ENCODE data around the gene NDUFB11.

The NDUFB11 gene

DNA sequence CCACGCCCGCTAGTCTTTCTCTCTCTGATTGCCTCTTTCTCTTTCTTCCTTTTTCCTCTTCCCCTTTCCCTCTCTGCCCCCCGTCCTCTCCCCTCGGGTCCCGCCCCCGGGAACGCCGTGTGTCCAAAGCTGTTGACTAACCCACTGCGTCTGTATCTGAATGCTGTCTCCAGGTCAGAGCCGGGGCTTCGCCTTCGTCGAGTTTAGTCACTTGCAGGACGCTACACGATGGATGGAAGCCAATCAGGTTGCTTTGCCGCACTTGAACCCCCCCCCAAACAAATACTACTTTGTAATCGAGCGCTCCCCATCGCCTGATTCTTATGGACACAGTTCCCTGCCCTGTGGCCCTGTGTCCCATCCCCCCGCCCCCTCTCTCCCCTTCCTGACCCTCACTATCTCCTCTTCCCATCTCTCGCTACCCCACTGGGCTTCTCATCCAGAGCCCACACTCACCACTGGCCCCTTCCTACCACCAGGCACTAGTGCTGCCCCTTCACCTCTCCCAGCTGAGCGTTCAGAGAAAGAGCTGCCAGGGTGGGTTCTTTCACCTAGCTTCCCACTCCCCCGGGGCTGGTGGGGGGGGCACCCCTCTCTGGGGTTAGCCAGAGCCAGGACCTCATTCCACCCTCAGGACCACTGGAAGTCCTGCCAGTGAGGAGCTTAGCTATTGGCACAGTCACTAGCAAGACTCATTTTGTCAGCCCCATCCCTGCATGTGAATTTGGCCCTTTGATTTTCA, 30.5 kb upstream of the NDUFB11 start:
- DNase-seq (ENCODE audit: low read depth) = no peak

DNA sequence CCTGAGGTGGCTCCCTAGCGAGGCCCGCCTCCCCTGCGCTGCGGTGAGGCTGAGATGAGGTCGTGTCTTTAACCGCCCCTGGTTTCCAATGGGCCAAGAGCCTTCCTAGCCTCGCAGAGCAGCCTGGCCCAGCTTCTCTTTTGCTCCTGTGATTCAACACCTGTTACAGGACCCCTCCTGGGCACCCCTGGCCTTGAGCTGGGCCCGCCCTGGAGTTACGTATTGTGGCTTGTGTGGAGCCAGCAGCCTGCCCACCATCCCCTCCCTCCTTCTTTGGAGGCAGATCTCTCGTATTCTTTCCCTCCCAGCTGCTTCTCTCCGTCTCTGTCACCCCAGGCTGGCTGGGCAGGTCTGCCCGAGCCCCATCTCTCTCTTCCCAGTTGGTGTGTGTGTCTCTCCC, 29.9 kb upstream of the NDUFB11 start:
- no peak for DNase-seq (ENCODE audit: low read depth)

DNA sequence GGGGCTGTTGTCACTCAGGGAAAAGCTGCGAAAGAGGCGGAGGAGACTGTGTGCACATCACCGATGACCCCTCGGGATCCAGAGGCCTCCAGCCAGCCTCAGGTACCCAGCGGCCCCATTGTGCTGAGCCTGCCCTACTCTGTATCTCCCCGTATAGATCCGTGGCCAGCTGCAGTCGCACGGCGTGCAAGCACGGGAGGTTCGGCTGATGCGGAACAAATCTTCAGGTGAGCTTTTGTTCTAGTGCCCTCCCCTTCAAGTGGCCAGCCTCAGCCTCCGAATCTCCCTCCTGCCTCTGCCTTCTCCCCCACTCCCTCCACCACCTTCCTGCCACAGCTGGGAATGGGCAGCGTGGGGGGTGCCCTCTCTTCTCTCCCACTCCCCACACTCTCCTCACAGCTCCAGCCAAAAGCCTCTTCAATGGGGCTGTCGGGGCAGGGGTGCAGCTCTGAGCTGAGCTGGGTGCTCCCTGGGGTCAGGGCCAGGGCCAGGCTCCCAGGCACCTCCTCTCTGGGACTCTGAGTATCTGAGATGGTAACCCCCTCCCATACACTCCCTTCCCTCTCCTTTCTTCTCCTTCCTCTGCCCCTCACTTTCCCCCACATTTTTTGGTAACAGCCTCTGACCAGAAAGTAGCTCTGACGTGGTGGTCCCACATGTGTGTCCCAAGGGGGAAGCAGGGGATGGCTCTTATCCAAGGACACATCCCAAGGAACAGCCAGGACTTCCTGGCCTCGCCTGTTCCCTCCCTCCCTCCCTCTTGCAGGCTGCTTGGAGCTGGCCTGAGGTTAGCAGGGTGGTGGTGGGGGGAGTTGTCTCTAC, 28.7 kb upstream of the NDUFB11 start:
- no peak for DNase-seq (ENCODE audit: low read depth)

DNA sequence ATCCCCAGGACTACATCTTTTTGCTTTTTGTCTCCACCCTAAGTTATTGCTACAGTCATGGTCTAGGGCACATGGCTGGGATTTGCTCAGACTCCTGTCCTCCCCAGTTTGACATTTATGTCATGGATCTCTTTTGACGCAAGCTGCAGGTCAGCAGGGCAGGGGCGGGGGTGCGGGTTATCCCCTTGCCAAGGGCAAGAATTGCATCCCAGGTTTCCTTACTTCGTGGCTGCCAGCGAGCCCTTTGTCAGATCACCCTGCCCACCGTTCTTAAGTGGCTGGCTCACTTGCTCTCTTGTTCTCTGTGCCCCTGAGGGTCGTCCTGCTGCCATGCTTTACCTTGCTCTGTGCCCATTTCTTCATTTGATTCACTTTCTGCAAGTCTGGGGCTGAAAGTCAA, 28.0 kb upstream of the NDUFB11 start:
- DNase-seq (ENCODE audit: low read depth) = no peak

DNA sequence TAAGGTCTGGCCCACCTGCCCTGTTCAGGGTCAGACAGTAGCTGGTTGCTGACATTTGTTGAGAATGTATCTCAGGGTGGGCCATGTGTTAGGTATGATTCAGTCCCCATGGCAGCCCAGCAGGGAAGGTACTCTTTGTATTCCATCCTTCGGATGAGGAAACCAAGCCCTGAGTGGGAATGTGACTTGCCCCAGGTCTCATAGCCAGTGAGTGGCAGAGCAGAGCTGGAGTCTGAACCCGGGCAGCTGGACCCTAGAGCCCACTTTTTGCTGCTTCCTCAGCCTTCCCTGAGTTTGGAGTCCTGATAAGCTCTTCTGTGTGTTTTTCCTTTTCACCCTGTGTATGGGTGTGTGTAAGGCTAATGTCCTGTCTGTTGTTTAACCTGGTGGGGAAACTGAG, 27.5 kb upstream of the NDUFB11 start:
- DNase-seq (ENCODE audit: low read depth) = no peak

DNA sequence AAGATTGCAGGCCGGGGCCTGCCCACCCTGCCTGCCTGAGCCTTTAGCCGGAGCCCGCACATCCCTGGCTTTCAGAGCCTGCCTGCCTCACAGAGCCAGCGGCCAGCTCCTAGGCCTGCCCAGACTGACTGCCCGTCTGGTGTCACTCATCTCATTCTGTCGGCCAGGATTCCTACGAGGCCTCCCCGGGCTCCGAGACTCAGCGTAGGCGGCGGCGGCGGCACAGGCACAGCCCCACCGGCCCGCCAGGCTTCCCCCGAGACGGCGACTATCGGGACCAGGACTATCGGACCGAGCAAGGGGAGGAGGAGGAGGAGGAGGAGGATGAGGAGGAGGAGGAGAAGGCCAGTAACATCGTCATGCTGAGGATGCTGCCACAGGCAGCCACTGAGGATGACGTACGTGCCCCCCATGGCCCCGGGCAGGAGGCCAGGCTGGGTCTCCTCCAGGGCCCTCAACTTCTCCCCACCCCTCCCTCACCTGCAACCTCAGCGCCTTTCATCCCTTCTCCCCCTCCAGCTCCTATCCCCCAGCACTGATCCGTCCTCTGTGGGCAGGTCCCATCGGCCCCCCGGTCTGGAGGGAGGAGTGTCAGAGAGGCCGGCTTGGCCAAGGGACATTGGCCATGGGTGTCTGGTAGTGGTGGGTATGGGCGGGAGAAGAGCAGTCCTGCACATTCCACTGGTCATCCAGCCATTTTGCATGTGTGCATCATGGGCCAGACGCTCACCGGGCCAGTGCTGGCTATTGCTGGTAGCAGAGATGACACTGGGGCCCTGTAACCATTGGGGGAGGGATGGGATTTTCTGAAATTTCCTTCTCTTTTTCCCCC, 26.6 kb upstream of the NDUFB11 start:
- DNase-seq (ENCODE audit: low read depth) = no peak

DNA sequence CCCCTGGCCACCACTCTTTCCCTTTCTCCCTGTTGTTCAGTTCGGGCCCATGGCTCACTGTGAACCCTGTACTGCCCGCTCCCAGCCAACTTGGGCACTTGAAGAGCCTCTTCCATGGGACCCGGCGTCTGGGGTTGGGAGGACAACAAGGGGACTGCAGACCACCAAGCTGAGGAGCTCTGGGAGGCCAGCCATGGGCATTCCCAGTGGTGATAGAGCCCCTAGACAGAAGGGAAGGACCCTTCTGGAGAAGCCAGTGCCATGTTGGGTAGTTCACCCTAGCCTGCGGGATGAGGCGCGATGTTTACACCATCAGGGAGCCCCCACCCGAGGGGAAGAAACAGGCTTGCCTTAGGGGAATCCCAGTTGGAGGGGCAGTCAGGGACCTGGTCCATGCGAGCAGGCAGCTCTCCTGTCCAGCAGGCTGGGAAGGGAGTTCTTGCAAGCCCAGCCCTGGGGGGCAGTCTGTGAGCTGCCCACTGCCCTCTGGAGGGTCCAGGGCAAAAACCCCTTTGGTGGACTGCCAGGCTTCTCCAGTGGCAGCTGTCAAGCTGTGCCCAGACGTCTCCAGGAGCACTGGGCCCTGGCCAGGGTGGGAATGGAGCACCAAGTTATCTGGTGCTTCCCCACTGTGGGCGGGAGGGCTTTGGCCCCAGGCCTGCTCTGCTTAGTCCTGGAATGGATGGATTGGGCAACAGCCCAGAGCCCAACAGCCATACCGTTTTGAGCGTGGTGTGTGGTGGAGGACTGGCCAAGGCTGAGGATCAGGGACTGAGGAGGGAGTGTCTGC, 25.4 kb upstream of the NDUFB11 start:
- DNase-seq (ENCODE audit: low read depth) = no peak

DNA sequence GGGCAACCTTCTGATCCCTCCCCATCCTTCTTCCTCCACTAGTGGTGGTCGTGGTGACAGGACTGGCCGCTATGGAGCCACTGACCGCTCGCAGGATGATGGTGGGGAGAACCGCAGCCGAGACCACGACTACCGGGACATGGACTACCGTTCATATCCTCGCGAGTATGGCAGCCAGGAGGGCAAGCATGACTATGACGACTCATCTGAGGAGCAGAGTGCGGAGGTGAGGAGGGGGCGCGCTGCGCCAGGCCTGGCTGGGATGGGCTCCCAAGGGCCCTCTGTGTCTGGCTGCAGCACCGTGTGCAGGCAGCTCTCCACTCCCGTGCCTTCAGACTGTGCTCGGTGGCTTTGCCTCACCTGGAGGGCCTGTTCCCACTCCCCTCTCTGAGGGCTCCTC, 24.8 kb upstream of the NDUFB11 start:
- no peak for DNase-seq (ENCODE audit: low read depth)

DNA sequence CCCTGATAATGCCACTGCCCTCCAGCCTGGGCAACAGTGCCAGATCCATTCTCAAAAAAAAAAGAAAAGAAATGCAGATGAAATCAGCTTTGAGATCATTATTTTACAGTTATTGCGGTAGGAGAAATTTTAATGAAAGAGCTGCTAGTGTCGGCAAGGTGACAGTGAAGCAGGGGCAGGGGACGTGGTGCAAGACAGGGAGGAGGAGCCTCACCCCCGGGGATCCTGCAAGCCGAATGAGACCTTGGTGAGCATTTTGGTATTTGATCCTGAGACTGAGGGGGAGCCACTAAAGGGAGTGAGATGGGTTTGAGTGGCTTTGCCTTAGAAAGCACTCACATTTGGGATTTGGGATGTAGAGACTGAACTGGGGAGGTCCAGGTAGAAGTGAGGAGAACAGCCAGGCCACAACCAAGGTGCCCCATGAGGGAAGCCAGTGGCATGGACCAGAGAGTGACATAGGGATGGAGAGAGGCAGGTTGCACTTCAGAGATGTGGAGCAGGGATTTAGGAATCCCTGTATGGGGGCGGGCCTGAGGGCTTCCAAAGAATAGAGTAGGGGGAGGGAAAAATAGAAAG, 24.1 kb upstream of the NDUFB11 start:
- DNase-seq (ENCODE audit: low read depth) = no peak

DNA sequence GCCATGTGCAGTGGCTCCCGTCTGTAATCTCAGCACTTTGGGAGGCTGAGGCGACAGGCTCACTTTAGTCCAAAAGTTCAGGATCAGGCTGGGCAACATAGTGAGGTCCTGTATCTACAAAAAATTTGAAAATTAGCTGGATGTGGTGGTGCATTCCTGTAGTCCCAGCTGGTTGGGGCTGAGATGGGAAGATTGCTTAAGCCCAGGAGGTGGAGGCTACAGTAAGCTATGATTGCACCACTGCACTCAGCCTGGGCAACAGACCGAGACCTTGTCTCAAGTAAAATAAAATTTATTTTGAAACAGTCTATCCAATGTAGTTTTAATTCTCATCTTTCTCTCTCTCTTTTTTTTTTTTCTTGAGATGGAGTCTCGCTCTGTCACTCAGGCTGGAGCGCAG, 21.6 kb upstream of the NDUFB11 start:
- DNase-seq (ENCODE audit: low read depth) = no peak

DNA sequence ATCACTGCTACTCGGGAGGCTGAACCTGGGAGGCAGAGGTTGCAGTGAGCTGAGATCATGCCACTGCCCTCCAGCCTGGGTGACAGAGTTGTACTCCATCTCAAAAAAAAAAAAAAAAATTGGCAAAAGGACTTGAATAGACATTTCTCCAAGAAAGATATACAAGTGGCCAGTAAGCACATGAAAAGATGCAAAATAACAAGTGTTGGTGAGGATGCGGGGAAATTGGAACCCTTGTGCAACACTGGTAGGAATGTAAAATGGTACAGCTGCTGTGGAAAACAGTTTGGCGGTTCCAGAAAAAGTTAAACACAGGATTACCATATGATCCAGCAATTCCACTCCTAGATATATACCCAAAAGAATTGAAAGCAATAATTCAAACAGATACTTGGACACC, 19.9 kb upstream of the NDUFB11 start:
- DNase-seq (ENCODE audit: low read depth) = no peak

DNA sequence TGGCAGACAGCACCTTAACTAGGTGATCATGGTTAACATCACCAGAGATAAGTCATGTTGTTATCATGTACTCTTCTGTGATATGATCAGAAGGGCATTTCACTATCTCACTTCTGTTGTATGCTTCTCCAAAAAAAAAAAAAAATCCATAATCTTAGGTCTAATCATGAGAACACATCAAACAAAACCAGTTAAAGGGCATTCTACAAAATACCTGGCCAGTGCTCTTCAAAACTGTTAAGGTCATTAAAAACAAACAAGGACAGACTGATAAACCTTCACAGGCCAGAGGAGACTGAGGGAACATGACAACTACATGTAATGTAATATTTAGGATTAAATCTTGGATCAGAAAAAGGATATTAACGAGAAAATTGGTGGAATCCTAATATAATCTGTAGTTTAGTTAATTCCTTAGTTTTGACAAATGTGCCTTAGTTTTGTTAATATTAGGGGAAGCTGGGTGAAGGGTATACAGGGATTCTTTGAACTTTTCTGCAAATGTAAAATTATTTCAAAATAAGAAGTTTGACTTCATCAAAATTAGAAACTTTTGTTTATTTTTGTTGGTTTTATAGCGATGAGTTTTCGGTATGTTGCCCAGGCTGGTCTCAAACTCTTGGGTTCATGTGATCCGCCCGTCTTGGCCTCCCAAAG, 18.6 kb upstream of the NDUFB11 start:
- no peak for DNase-seq (ENCODE audit: low read depth)

DNA sequence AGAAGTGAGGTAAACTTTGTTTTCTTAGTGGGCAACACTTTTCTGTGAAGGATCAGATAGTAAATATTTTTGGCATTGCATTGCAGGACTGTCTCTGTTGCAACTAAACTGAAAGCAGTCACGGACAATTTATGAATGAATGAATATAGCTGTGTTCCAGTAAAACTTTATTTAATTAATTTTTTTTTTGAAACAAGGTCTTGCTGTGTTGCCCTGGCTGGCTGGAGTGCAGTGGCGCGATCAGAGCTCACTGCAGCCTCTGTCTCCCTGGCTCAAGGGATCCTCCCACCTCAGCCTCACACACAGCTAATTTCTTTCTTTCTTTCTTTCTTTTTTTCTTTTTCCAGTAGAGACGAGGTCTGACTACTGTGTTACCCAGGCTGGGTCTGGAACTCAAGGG, 16.3 kb upstream of the NDUFB11 start:
- no peak for DNase-seq (ENCODE audit: low read depth)

DNA sequence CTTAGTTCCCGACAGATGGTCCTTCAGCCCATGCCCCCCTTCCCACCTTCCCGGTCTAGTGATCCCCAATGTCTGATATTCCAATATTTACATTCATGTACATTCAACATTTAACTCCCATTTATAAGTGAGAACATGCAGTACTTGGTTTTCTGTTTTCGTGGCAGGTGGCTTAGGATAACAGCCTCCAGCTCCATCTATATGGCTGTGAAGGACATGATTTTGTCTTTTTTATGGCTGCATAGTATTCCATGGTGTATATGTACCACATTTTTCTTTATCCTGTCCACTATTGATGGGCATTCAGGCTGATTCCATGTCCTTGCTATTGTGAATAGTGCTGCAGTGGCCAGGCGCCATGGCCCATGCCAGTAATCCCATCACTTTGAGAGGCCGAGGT, 14.3 kb upstream of the NDUFB11 start:
- DNase-seq (ENCODE audit: low read depth) = no peak

DNA sequence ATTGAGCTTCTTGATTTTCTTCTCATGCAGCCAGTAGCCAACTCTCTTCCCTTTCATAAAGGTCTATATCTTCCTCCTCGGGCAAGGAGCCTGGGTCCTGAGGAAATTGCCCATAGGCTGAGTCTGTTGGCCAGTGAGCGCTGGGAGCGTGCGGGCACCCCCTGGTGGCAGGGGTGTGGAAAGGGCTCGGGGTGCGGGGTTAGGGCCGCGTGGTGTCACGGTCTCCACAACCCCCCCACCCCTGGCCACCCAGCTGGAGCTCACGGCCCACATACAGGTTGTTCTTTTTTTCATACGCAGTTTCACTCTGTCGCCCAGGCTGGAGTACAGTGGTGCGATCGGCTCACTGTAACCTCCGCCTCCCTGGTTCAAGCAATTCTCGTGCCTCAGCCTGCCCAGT, 13.6 kb upstream of the NDUFB11 start:
- no peak for DNase-seq (ENCODE audit: low read depth)

DNA sequence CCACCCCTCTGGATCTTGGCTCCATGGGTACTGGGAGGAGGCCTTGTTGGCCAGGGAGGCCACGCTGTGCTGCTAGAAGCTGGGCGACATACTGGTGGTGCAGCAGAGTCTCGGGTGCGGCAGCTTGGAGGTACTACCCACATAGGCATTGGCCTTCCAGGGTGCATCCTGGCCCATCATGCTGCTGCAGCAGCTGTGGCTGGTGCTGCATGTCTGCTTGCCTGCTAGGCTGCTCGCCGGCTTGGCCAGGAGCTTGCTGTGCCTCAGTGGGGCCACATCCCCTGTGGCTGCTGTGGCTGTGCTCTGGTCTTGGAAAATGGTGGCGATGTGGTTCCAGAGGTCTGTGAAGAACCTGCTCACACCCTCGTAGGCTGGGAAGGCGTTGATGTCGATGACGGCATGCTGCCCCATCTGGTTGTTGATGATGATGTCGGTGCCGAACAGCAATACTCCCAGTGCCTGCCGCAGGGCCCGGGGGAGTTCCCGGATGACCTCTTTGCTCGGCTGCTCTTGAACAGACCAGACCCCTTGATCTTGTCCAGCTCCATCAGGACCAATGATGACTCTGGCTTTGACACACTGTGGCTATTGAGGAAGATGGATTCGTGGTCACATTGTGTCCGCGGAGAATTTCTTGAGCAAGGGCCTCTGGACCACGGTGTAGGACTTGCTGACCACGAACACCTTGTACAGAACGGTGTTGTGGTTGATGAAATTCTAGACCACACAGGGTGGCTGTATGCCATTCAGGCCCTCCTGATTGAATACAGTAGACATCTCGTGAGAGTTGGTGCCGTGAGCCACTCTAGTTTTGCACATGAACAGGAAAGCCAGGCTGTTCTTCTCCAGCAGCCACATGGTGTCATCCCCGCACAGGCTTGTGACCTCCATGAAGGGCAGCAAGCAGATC, 12.4 kb upstream of the NDUFB11 start:
- no peak for DNase-seq (ENCODE audit: low read depth)

DNA sequence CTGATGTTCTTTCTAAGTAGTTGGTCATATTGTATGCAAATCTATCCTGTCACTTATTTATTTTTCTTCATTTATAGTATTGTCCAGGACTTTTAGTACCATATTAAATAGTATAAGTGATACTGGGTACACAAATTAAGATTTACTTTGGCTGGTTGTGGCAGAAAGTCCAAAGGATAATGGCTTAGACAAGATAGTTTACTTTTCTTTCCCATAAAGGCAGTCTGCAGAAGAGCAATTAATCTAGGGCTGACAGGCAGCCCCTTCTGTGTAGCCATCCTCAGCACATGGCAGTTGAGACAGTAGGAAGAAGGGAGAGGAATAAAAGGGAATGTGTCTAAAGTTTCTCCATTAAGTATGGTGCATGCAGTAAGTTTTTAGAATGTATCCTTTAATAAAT, 6.9 kb upstream of the NDUFB11 start:
- DNase-seq (ENCODE audit: low read depth) = no peak

DNA sequence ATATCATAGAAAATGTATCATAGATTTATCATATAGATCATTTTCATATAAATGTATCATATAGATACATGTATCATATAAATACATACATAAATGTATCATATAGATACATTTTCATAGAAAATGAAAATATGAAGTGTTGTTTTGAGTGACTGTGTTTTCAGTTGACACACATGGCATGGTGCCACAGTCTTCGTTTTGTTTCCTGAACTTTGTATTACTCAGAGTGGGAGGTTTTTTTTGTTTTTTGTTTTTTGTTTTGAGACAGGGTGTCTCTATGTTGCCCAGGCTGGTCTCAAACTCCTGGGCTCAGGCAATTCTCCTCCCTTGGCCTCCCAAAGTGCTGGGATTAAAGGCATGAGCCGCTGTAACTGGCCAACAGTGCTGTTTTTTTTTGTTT, 4.4 kb upstream of the NDUFB11 start:
- DNase-seq (ENCODE audit: low read depth) = no peak

DNA sequence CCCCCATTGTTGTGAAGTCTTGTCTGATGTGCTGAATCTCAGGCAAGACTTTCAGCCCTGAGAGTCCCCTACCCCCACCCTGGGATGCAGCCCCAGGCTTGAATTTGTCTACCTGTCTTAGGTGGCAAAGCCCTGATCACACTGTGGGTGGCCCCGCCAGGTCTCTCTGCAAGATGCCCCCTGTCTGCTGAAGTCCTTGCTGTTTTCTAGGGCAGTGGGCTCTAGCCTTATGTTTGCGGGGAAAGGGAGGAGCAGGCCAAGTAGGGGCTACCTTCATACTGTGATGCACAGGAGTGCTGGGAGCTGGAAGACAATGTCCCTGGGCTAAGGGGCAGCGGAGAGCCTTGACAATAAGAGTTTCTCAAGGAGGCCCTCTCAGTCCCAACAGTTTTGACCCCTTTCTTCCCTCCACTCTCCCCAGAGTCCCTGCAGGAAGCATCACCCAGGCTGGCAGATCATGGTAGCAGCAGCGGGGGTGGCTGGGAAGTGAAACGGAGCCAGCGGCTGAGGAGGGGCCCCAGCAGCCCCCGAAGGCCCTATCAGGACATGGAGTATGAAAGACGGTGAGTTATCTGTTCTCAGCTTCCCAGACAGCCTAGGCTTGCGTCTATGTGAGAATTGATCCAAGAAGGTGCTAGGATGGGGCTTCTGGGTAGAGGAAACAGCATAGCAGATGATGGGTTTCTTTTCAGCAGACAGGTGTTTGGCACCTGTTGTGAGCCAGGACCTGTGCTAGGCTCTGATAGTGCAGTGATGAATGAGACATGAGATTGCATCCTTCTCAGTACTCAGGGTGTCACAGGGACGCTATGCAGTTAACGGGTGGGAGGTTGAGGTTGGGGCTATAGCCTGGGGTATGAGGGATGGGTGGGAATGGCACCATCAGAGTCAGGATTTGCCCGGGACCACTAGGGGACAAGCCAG, 2.7 kb upstream of the NDUFB11 start:
- DNase-seq (ENCODE audit: low read depth) = no peak
